HCT116 (cell line): ENCODE results near the gene MTHFD2L. TPM values are rescaled to one million over a fixed set of nuclear protein-coding genes. Genes with fewer than 3 reads are reported as not detected.

Experiments used
- ATAC-seq: fragments of 200-7000 bp; cut with Tn5 transposase; 2 replicates; pipeline ENCODE4 v1.9.1; 2020; ENCODE audit warnings: mild to moderate bottlenecking, moderate library complexity
- BruUV-seq: library from RNA; stranded (reverse); fragments of 400-500 nt; replicated peaks from 2 replicates; lab custom pipeline; 2021; lab: Mats Ljungman, UMichigan
- CTCF ChIA-PET: fragments of 300-600 bp; sonication (Branson Sonifier 250); formaldehyde crosslinking; loops from one replicate; lab custom pipeline; 2021; ENCODE audit warnings: antibody characterized with exemption; lab: Charles Lee
- POLR2A ChIA-PET: fragments of 300-600, 350-600 bp; sonication (Branson Sonifier 250); formaldehyde crosslinking; loops from one replicate; lab custom pipeline; 2021; ENCODE audit warnings: antibody characterized with exemption; lab: Charles Lee
- RAD21 ChIA-PET, 2 experiments: fragments of 300-600 bp; sonication (Branson Sonifier 250); formaldehyde crosslinking; loops; one replicate each; lab custom pipeline; 2023; ENCODE audit warnings: low total read pairs in 2 of 2; ENCODE audit not compliant: uncharacterized antibody in 2 of 2, unreplicated experiment in 2 of 2, low non-redundant PET in 1 of 2; lab: Charles Lee
- DNase-seq: peaks from one replicate; pipeline ENCODE4 v3.0.0-alpha.2; 2010; ENCODE audit warnings: low read depth, low spot score
- H2AFZ ChIP-seq: fragments of 200-600 bp; shearing (Covaris generic), sonication (generic); 2 replicates; pipeline ENCODE4 v1.6.1; 2017; ENCODE audit warnings: low read depth, mixed run types, mixed read lengths, antibody characterized with exemption, low read length; ENCODE audit not compliant: poor library complexity, severe bottlenecking
- H3K27ac ChIP-seq: 2 replicates; pipeline ENCODE4 v1.5.1; 2012; ENCODE audit warnings: low read depth, low read length
- H3K27me3 ChIP-seq: fragments of 200-600 bp; sonication (generic); 2 replicates; pipeline ENCODE4 v1.6.1; 2016; ENCODE audit warnings: mixed run types, low read length, mixed read lengths; ENCODE audit not compliant: insufficient read depth
- H3K36me3 ChIP-seq, 2 experiments: fragments of 200-500 bp in 1 of 2; fragments of 200-600 bp in 1 of 2; sonication (Bioruptor generic) in 1 of 2; sonication (generic) in 1 of 2; 2 replicates each; pipeline versions ENCODE4 v1.5.1 to v1.6.1; 2014 to 2016; ENCODE audit warnings: low read length in 2 of 2, inconsistent platforms in 1 of 2, mixed read lengths in 1 of 2, mixed run types in 1 of 2; ENCODE audit not compliant: insufficient read depth in 2 of 2, control insufficient read depth in 1 of 2
- H3K4me1 ChIP-seq, 2 experiments: fragments of 200-600 bp in 1 of 2; sonication (generic) in 1 of 2; 2 replicates each; pipeline versions ENCODE4 v1.5.1 to v1.6.1; 2012 to 2017; ENCODE audit warnings: low read length in 2 of 2, inconsistent platforms in 1 of 2, mild to moderate bottlenecking in 1 of 2, mixed read lengths in 1 of 2, mixed run types in 1 of 2, moderate library complexity in 1 of 2; ENCODE audit not compliant: insufficient read depth in 2 of 2, control insufficient read depth in 1 of 2
- H3K4me2 ChIP-seq: fragments of 200-600 bp; sonication (generic); 2 replicates; pipeline ENCODE4 v1.6.1; 2017; ENCODE audit warnings: mixed run types, low read length, mixed read lengths
- H3K4me3 ChIP-seq, 2 experiments: fragments of 200-600 bp in 1 of 2; sonication (generic) in 1 of 2; replicated peaks in 1 of 2; 2 replicates each; pipeline ENCODE4 v1.5.1; 2011 to 2016; ENCODE audit warnings: low read length in 2 of 2, control low read depth in 1 of 2, low read depth in 1 of 2, mild to moderate bottlenecking in 1 of 2, mixed read lengths in 1 of 2, mixed run types in 1 of 2
- H3K79me2 ChIP-seq: fragments of 200-600 bp; sonication (generic); 2 replicates; pipeline ENCODE4 v1.6.1; 2017; ENCODE audit warnings: mild to moderate bottlenecking, mixed run types, low read length, moderate library complexity, mixed read lengths; ENCODE audit not compliant: insufficient read depth
- H3K9ac ChIP-seq: fragments of 200-600 bp; sonication (generic); 2 replicates; pipeline ENCODE4 v1.6.1; 2016; ENCODE audit warnings: low read length, mixed read lengths
- H3K9me2 ChIP-seq: fragments of 200-600 bp; sonication (generic), shearing (Covaris generic); 2 replicates; pipeline ENCODE4 v1.6.1; 2017; ENCODE audit warnings: mixed run types, mild to moderate bottlenecking, moderate library complexity; ENCODE audit not compliant: insufficient read depth
- H3K9me3 ChIP-seq, 2 experiments: fragments of 200-500 bp in 1 of 2; fragments of 200-600 bp in 1 of 2; sonication (Bioruptor generic) in 1 of 2; sonication (generic) in 1 of 2; 2 replicates each; pipeline ENCODE4 v1.6.1; 2014 to 2017; ENCODE audit warnings: low read length in 2 of 2, mixed read lengths in 2 of 2, inconsistent platforms in 1 of 2, low read depth in 1 of 2, mild to moderate bottlenecking in 1 of 2, mixed run types in 1 of 2, moderate library complexity in 1 of 2; ENCODE audit not compliant: control insufficient read depth in 1 of 2, insufficient read depth in 1 of 2
- H4K20me1 ChIP-seq: fragments of 200-600 bp; sonication (generic), shearing (Covaris generic); 2 replicates; pipeline ENCODE4 v1.6.1; 2017; ENCODE audit warnings: mixed run types, mild to moderate bottlenecking, moderate library complexity; ENCODE audit not compliant: insufficient read depth
- ATF3 ChIP-seq: IDR thresholded peaks from 2 replicates; pipeline ENCODE4 v1.6.1; 2012
- CEBPB ChIP-seq: IDR thresholded peaks from 2 replicates; pipeline ENCODE4 v1.6.1; 2012; ENCODE audit warnings: low read depth
- CTCF ChIP-seq, 3 experiments: fragments of 200-600 bp in 1 of 3; sonication (generic) in 1 of 3; IDR thresholded peaks in 2 of 3; conservative IDR thresholded peaks in 1 of 3; 2 replicates each; pipeline ENCODE4 v1.5.1; 2012 to 2017; ENCODE audit warnings: low read depth in 2 of 3, low read length in 2 of 3, antibody characterized with exemption in 1 of 3, borderline replicate concordance in 1 of 3, control low read depth in 1 of 3, mild to moderate bottlenecking in 1 of 3, mixed read lengths in 1 of 3, mixed run types in 1 of 3, moderate library complexity in 1 of 3; ENCODE audit not compliant: insufficient read depth in 1 of 3
- EGR1 ChIP-seq: IDR thresholded peaks from 2 replicates; pipeline ENCODE4 v1.6.1; 2012; ENCODE audit warnings: low read depth
- FOSL1 ChIP-seq: IDR thresholded peaks from 2 replicates; pipeline ENCODE4 v1.6.1; 2012; ENCODE audit warnings: low read depth
- JUND ChIP-seq: IDR thresholded peaks from 2 replicates; pipeline ENCODE4 v1.6.1; 2012
- POLR2AphosphoS5 ChIP-seq: IDR thresholded peaks from 2 replicates; pipeline ENCODE4 v1.6.1; 2011; ENCODE audit warnings: mild to moderate bottlenecking, low read depth, low read length, moderate library complexity
- REST ChIP-seq: IDR thresholded peaks from 2 replicates; pipeline ENCODE4 v1.6.1; 2012; ENCODE audit warnings: low read depth
- SIN3A ChIP-seq: IDR thresholded peaks from 2 replicates; pipeline ENCODE4 v1.6.1; 2012; ENCODE audit warnings: low read depth
- YY1 ChIP-seq: IDR thresholded peaks from 2 replicates; pipeline ENCODE4 v1.6.1; 2011; ENCODE audit warnings: low read length, low read depth, moderate library complexity, mild to moderate bottlenecking; ENCODE audit not compliant: insufficient replicate concordance; ENCODE audit errors: extremely low read depth
- intact Hi-C: fragments of 100-400 bp; cut with micrococcal nuclease; formaldehyde crosslinking; loops from 2 replicates; pipeline ENCODE4 v1.10.0; 2022
- total RNA-seq: library from RNA; stranded (reverse); gene quantifications from one replicate; pipeline ENCODE4 v1.2.1, GENCODE V29; 2021; ENCODE audit not compliant: unreplicated experiment

The MTHFD2L gene
- total RNA-seq, 1 experiment from 2014 or later = 15.0 TPM

- peak; percentile 54 for TF ChIP-seq SIN3A
- TF ChIP-seq EGR1 = peak; percentile 85
Observed at GRCh38 chr4:74283614-74284013, 125.7 kb downstream of the MTHFD2L start (continued).

- no peaks in the 10 kb centered on the region for H3K9me2 ChIP-seq
- peak overlapping the region in 1 of 2 experiments; percentile 35; a peak in 2 of 4 replicates for H3K4me3 ChIP-seq
- H3K36me3 ChIP-seq = no peaks in the 10 kb centered on the region
- POLR2A ChIA-PET = no interaction called here
- H3K9me3 ChIP-seq = no peaks in the 10 kb centered on the region
- no TSS peak for BruUV-seq
- H3K79me2 ChIP-seq = no peaks in the 10 kb centered on the region
- DNase-seq (peak; percentile 22), ATAC-seq (peak; percentile 74)
- peaks cover 21 to 40% of the 10 kb centered on the region in 2 experiments for H3K4me1 ChIP-seq
- H3K27ac ChIP-seq = peak overlapping the region; percentile 65
- H2AFZ ChIP-seq = peak overlapping the region; percentile 20
- CTCF ChIA-PET = no interaction called here
- TF ChIP-seq SIN3A = peak; percentile 8; the same call in 1 of the 2 replicates
- no peak for TF ChIP-seq POLR2AphosphoS5
- TF ChIP-seq FOSL1 = no peak
- TF ChIP-seq YY1 = no peak
- no peak for TF ChIP-seq CEBPB
- peak overlapping the region; percentile 31 for H3K9ac ChIP-seq
- intact Hi-C loops = no loop called here
- H4K20me1 ChIP-seq = no peaks in the 10 kb centered on the region
- no peaks in the 10 kb centered on the region for H3K27me3 ChIP-seq
- RAD21 ChIA-PET = no interaction called here
- peak overlapping the region; percentile 72 for H3K4me2 ChIP-seq
Observed at GRCh38 chr4:74284053-74284452, 126.1 kb downstream of the MTHFD2L start.

GRCh38 chr4:74287164-74287563, 129.2 kb downstream of the MTHFD2L start:
- no peaks in the 10 kb centered on the region for H4K20me1 ChIP-seq
- no peak overlapping the region for H3K4me3 ChIP-seq
- no peaks in the 10 kb centered on the region for H3K27me3 ChIP-seq
- no peaks in the 10 kb centered on the region for H3K9me3 ChIP-seq
- CTCF ChIA-PET = no interaction called here
- ATAC-seq = no peak
- H3K4me2 ChIP-seq = no peak overlapping the region
- no peak overlapping the region for H2AFZ ChIP-seq
- peaks cover 21 to 35% of the 10 kb centered on the region in 2 experiments for H3K4me1 ChIP-seq
- RAD21 ChIA-PET = no interaction called here
- intact Hi-C loops = no loop called here
- POLR2A ChIA-PET = no interaction called here
- H3K9ac ChIP-seq = no peak overlapping the region
- H3K79me2 ChIP-seq = no peaks in the 10 kb centered on the region
- no peak for DNase-seq
- BruUV-seq = no TSS peak
- H3K27ac ChIP-seq = no peak overlapping the region
- H3K36me3 ChIP-seq = no peaks in the 10 kb centered on the region
- H3K9me2 ChIP-seq = no peaks in the 10 kb centered on the region
- TF ChIP-seq JUND (no peak), FOSL1 (no peak), CTCF (IDR thresholded peaks at IDR 0.05 in 2 of 3, conservative IDR thresholded peaks at IDR 0.05 in 1 of 3; ENCODE audit: borderline replicate concordance in 1 of 3, insufficient read depth in 1 of 3, low read depth in 2 of 3, low read length in 2 of 3) (no peak), ATF3 (no peak), REST (no peak)
